ENCODE results near the gene DTHD1.

The DTHD1 gene

GRCh38 chr4:36286481-36286871 is 5.1 kb downstream of the DTHD1 start:
- H3K9me3 ChIP-seq = no peaks in the 10 kb centered on the region
- no peak overlapping the region for H3K9ac ChIP-seq
- no peak overlapping the region for H3K4me2 ChIP-seq
- H3K27me3 ChIP-seq = no peaks in the 10 kb centered on the region
- H3K4me3 ChIP-seq = no peak overlapping the region
- H3K4me1 ChIP-seq = peaks cover 4% of the 10 kb centered on the region
- H3K36me3 ChIP-seq = no peaks in the 10 kb centered on the region
- H3K27ac ChIP-seq = no peak overlapping the region
- no peak for TF ChIP-seq Cebpa-rat (IDR thresholded peaks at IDR 0.05)
- H4K20me1 ChIP-seq = no peaks in the 10 kb centered on the region

DNA sequence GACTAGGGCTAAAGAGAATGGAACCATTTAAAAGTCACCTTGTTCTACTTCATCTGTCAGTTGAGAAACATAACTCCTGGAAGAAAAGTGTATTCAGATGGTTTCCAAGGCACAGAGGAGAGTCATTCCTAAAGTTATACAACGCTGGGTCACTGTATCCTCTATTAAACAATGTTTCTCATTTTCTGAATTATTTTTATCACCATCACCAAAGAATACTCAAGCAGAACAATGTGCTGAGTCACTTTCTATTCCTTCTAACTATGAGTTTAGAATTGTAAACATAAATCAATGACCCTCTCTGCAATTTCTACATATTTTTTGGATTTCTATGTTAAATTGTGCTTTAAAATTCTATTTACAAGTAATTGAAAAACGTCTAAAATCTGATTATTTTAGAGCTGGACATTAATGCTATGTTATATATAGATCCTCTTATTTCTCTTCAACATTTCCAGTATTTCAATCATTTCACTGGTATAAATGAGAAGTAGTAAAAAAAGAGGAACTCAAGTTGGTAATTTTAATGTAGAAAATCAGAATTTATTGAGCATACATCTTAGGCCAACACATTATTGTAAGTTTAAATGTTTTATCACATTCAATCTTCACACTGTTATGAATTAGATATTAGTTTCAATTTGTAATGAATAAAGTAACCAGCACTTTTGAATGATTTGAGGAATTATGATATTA is 7.5 kb downstream of the DTHD1 start:
- H3K9me3 ChIP-seq = no peaks in the 10 kb centered on the region
- H3K27me3 ChIP-seq = no peaks in the 10 kb centered on the region
- no peak overlapping the region for H3K4me3 ChIP-seq
- H3K9ac ChIP-seq = no peak overlapping the region
- H3K36me3 ChIP-seq = no peaks in the 10 kb centered on the region
- H4K20me1 ChIP-seq = no peaks in the 10 kb centered on the region
- TF ChIP-seq Cebpa-rat (IDR thresholded peaks at IDR 0.05) = no peak
- no peak overlapping the region for H3K4me2 ChIP-seq
- no peaks in the 10 kb centered on the region for H3K4me1 ChIP-seq
- H3K27ac ChIP-seq = no peak overlapping the region

DNA sequence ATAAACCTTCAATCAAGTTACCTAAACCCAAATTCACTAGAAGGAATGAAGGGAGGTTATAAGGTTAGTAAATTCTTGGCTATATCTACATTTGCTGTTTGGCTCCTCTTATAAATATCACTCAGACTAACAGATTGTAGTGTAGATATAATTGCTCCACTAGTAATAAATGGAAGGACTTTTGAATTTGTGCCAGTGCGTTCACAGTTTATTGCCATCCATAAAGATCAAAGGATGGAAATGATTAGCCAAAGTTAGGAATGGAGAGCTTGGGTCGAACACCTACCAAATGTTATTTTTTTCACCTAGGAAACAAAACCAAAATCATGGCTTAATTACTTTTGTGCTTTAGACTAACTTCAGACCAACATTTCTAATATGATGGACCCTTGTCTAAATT is 9.2 kb downstream of the DTHD1 start:
- H3K4me3 ChIP-seq = no peak overlapping the region
- H3K27me3 ChIP-seq = no peaks in the 10 kb centered on the region
- H3K27ac ChIP-seq = no peak overlapping the region
- no peak for TF ChIP-seq Cebpa-rat (IDR thresholded peaks at IDR 0.05)
- no peaks in the 10 kb centered on the region for H3K4me1 ChIP-seq
- no peaks in the 10 kb centered on the region for H3K36me3 ChIP-seq
- H3K9me3 ChIP-seq = no peaks in the 10 kb centered on the region
- no peaks in the 10 kb centered on the region for H4K20me1 ChIP-seq
- H3K4me2 ChIP-seq = no peak overlapping the region
- H3K9ac ChIP-seq = no peak overlapping the region

DNA sequence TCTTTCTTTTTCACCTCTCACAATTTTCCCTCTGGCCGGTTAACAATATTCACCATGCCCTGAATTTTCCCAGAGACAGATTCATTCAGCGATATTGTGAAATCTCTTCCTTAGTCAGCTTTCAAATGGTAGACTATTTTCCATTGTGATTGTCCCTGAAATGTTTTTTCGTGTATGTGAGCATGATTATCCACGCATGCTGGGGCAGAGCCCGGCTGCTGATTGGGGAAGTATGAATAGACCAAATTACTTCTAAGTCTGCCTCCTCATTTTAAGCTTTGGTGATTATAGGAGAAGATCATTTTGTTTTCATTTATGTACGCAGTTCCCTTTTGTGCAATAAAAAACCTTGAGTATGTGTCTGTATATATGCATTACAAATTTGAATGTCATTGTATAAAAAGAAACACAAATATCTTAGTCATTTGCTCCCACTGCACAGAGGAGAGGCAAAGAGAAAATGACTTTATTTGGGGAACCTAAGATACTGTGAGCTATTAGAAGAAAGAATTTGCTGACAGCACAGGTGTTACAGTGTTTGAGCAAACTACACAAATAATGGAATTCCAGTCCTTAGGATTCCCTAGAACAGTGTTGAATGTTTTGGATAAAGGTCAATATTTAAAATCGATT is 11.3 kb downstream of the DTHD1 start:
- Histone ChIP-seq H3K4me3 (no peak overlapping the region), H3K27me3 (no peaks in the 10 kb centered on the region), H3K4me2 (no peak overlapping the region), H3K9me3 (no peaks in the 10 kb centered on the region), H3K27ac (no peak overlapping the region), H3K36me3 (no peaks in the 10 kb centered on the region), H3K9ac (no peak overlapping the region), H3K4me1 (no peaks in the 10 kb centered on the region), H4K20me1 (no peaks in the 10 kb centered on the region)
- no peak for TF ChIP-seq Cebpa-rat (IDR thresholded peaks at IDR 0.05)

DNA sequence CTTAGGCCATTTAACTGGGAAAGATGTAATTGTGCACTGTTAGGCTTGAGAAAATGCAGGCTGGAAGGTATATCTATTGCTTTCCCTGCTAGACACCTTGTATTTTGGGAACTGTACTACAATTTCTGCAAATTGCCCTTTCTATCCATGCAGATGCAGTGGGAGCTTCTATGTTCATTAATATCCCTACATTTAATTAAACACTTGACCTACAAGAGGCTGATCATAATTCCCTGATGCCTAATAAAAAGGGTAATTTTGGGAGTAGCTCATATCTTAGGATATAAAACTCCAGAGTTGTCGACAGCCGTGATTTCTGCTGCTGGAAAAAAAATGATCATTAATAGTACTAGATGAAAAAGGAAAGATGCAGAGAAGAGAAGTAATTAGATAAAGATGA is 19.7 kb downstream of the DTHD1 start:
- no peak overlapping the region for H3K4me3 ChIP-seq
- H4K20me1 ChIP-seq = no peaks in the 10 kb centered on the region
- H3K36me3 ChIP-seq = no peaks in the 10 kb centered on the region
- peaks cover 15% of the 10 kb centered on the region for H3K4me1 ChIP-seq
- no peak for TF ChIP-seq Cebpa-rat (IDR thresholded peaks at IDR 0.05)
- no peaks in the 10 kb centered on the region for H3K27me3 ChIP-seq
- H3K9ac ChIP-seq = no peak overlapping the region
- H3K9me3 ChIP-seq = no peaks in the 10 kb centered on the region
- no peak overlapping the region for H3K27ac ChIP-seq
- H3K4me2 ChIP-seq = no peak overlapping the region

DNA sequence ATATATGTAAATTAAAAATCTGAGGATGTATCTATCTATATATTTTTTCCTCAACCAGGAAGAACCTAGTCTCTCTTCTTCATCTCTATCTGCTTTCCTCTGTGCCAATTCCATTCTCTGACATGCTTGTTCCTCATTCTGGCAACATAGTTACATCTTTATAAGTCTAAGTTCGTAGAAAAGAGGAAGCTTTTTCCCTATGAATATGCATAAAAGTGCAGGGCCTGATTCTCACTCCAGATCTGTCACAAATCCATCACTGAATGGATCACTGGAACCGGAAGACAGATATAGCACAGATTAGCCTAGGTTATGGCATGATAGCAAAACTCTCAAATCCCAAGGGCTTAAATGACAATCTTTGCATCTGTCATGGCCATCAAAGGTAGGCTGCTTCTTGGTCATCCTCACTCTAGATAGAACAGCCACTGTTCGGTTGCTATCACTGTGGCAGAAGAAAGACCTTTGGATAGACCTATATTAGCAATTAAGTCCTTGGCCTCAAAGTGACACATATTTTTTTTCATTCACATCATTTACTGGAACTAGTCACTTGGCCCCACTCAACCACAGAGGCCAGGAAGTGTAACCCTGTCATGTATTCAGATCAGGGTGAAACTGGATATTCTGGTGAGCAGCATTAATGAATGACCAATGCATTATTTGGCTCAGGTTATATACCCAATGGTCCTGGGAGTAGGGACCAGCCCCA is 22.2 kb downstream of the DTHD1 start:
- H4K20me1 ChIP-seq = no peaks in the 10 kb centered on the region
- no peak overlapping the region for H3K9ac ChIP-seq
- peaks cover 40% of the 10 kb centered on the region for H3K4me1 ChIP-seq
- H3K27me3 ChIP-seq = no peaks in the 10 kb centered on the region
- no peak overlapping the region for H3K4me3 ChIP-seq
- H3K4me2 ChIP-seq = peak overlapping the region; percentile 29; the same call in 1 of the 2 replicates
- no peak overlapping the region for H3K27ac ChIP-seq
- no peak for TF ChIP-seq Cebpa-rat (IDR thresholded peaks at IDR 0.05)
- H3K36me3 ChIP-seq = no peaks in the 10 kb centered on the region
- H3K9me3 ChIP-seq = no peaks in the 10 kb centered on the region

DNA sequence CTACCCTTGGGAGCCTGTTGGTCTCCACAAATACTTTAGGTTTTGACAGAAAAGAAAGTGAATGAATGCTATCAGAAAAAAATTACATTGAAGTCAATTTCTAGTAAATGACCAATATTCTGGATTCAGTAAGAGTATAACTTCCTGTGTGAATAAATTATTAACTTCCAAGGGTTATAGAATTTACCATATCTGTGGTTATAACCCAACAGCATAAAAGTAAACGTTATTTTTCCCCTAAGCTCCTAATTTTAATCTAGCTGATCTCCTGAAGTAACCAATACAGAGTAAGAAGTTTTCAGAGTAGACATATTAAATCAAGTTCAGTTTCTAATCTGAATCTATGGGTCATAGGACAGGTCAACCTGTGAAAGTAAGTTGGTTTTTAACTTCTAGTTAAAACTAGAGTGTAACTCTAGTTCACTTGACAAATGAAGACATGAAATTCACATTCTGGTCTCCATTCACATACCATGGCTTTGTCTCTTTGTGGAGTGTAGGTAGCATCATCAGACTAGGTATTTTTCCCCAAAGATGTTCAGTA is 22.8 kb downstream of the DTHD1 start:
- Histone ChIP-seq H4K20me1 (no peaks in the 10 kb centered on the region), H3K36me3 (no peaks in the 10 kb centered on the region), H3K4me1 (peaks cover 46% of the 10 kb centered on the region), H3K27me3 (no peaks in the 10 kb centered on the region), H3K9ac (no peak overlapping the region), H3K4me3 (no peak overlapping the region), H3K4me2 (no peak overlapping the region), H3K9me3 (no peaks in the 10 kb centered on the region), H3K27ac (no peak overlapping the region)
- no peak for TF ChIP-seq Cebpa-rat (IDR thresholded peaks at IDR 0.05)

GRCh38 chr4:36308150-36308549 is 26.7 kb downstream of the DTHD1 start:
- Histone ChIP-seq H4K20me1 (no peaks in the 10 kb centered on the region), H3K9me3 (no peaks in the 10 kb centered on the region), H3K36me3 (no peaks in the 10 kb centered on the region), H3K4me2 (peak overlapping the region; percentile 13; the same call in 1 of the 2 replicates), H3K4me3 (no peak overlapping the region), H3K27ac (peak overlapping the region; percentile 99), H3K9ac (no peak overlapping the region), H3K4me1 (peaks cover 79% of the 10 kb centered on the region), H3K27me3 (no peaks in the 10 kb centered on the region)
- TF ChIP-seq Cebpa-rat (IDR thresholded peaks at IDR 0.05) = no peak

- Histone ChIP-seq H3K4me3 (peak overlapping the region; percentile 55), H3K36me3 (no peaks in the 10 kb centered on the region), H3K9me3 (no peaks in the 10 kb centered on the region; the same call in 1 of the 2 replicates), H4K20me1 (no peaks in the 10 kb centered on the region), H3K4me2 (peak overlapping the region; percentile 89), H3K4me1 (peaks cover 85% of the 10 kb centered on the region), H3K27me3 (no peaks in the 10 kb centered on the region), H3K27ac (peak overlapping the region; percentile 99), H3K9ac (peak overlapping the region; percentile 84)
- TF ChIP-seq Cebpa-rat (IDR thresholded peaks at IDR 0.05) = no peak
These were observed 28.8 kb downstream of the DTHD1 start for GRCh38 chr4:36310216-36310615.

GRCh38 chr4:36310793-36311192 is 29.4 kb downstream of the DTHD1 start:
- Histone ChIP-seq H3K27ac (peak overlapping the region; percentile 99), H3K4me3 (peak overlapping the region; percentile 55), H4K20me1 (no peaks in the 10 kb centered on the region), H3K36me3 (no peaks in the 10 kb centered on the region), H3K9me3 (peaks cover 4% of the 10 kb centered on the region), H3K4me1 (peaks cover 85% of the 10 kb centered on the region), H3K4me2 (peak overlapping the region; percentile 89), H3K9ac (peak overlapping the region; percentile 86), H3K27me3 (no peaks in the 10 kb centered on the region)
- peak; percentile 63; the same call in 1 of the 2 replicates for TF ChIP-seq Cebpa-rat (IDR thresholded peaks at IDR 0.05)

Measured in BLaER1 (cell line).